ENCODE measurements around the gene ATG16L2.

DNA sequence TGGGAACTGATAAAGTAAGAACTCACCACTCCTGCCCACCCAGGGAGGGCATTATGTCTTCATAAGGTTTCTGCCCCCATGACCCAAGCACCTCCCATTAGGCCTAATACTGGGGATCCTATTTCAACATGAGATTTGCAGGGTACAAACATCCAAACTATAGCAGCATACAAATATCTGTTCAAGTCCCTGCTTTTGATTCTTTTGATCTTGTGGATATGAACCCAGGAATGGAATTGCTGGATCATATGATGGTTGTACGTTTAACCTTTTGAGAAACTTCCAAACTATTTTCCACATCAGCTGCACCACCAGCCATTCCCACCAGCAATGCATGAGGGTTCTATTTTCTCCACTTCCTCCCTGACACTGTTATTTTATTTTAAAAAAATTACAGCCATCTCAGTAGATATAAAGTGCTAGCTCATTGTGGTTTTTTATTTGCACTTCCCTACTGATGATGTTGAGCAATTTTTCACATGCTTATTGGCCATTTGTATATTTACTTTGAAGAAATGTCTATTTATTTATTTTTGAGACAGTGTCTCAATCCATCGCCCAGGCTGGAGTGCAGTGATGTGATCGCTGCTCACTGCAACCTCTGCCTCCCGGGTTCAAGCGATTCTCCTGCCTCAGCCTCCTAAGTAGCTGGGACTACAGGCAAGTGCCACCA lies 7.1 kb upstream of the ATG16L2 start:
- no peak for TF ChIP-seq POLR2A (IDR thresholded peaks at IDR 0.05)
- TF ChIP-seq, protein P1, sequence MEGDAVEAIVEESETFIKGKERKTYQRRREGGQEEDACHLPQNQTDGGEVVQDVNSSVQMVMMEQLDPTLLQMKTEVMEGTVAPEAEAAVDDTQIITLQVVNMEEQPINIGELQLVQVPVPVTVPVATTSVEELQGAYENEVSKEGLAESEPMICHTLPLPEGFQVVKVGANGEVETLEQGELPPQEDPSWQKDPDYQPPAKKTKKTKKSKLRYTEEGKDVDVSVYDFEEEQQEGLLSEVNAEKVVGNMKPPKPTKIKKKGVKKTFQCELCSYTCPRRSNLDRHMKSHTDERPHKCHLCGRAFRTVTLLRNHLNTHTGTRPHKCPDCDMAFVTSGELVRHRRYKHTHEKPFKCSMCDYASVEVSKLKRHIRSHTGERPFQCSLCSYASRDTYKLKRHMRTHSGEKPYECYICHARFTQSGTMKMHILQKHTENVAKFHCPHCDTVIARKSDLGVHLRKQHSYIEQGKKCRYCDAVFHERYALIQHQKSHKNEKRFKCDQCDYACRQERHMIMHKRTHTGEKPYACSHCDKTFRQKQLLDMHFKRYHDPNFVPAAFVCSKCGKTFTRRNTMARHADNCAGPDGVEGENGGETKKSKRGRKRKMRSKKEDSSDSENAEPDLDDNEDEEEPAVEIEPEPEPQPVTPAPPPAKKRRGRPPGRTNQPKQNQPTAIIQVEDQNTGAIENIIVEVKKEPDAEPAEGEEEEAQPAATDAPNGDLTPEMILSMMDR (IDR thresholded peaks at IDR 0.05): no peak
